ENCODE measurements around the gene ABCD3. TPM values are rescaled to one million over a fixed set of nuclear protein-coding genes. Genes with fewer than 3 reads are reported as not detected.
A peak's percentile ranks its signal among the peaks of the same experiment; 100 is the strongest.

ABCD3 gene
- total RNA-seq, 4 donors from 2014 or later: 37.2 to 88.3 (median 58.1) TPM

GRCh38 chr1:94537254-94537653 is 119.1 kb downstream of the ABCD3 start:
- no peak for TF ChIP-seq POLR2AphosphoS5 (IDR thresholded peaks at IDR 0.05)
- intact Hi-C loops (cut with DNase I; ENCODE audit: low total_unique reads) (no loop called here), in situ Hi-C loops (cut with MboI; ENCODE audit: low pct_ligation_motif_present in 1 of 4, low pct_unique_long_range_greater_than_20kb in 1 of 4, low sequenced_read_pairs in 3 of 4) (loop anchor here in 1 of 4 donors (25.0 kb wide), 1 partner anchor 500 kb away; no protein-coding TSS in a partner anchor)
- Histone ChIP-seq H3K36me3 (peaks cover 0 to 5% (median 2%) of the 10 kb centered on the region in 4 donors), H3K27ac (peak overlapping the region in 1 of 4 donors; percentile 0), H3K4me1 (peaks cover 2 to 15% (median 4%) of the 10 kb centered on the region in 4 donors), H3K4me3 (peak overlapping the region in 1 of 4 donors; percentile 1), H3K9me3 (no peaks in the 10 kb centered on the region), H3K27me3 (no peaks in the 10 kb centered on the region)
- DNase-seq: no peak
- 83% methylated on average over 1 to 6 of the region's 6 CpGs for WGBS, 2 donors (ENCODE audit: low coverage in 1 of 2)

DNA sequence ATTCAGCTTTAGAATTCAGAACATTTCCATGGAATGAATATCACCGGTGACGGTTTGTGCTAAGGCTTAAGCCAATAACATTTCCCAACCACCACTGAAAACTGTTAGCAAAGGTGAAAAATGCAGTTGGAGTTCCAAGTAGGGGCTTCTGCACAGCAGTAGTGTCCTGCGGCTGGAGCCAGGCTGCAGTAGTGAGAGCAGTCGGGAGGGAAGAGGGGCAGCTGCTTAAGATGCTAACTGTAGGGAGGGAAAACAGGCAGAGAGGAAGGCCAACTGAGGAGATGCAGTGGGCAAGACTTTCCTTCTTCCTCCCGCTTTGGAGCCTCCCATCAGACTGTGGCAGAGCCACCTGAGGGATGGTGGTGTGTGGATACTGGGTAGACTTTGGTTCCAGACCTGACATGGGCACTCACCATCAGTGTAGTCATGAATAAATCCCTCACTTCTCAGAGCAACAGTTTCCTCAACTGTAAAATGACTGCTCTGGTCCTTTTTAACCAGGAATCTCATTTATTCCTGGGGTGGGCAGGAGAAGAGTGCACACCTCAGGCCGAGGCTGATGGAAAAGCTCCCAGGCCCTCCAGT is 120.1 kb downstream of the ABCD3 start:
- Histone ChIP-seq H3K36me3 (peaks cover 0 to 5% (median 2%) of the 10 kb centered on the region in 4 donors), H3K27me3 (no peaks in the 10 kb centered on the region), H3K9me3 (no peaks in the 10 kb centered on the region), H3K4me1 (peaks cover 6 to 19% (median 10%) of the 10 kb centered on the region in 4 donors), H3K27ac (peak overlapping the region in 3 of 4 donors; percentile 10 to 27 (median 14)), H3K4me3 (peak overlapping the region in 3 of 4 donors; percentile 1 to 89 (median 2))
- WGBS, 2 donors (ENCODE audit: low coverage in 1 of 2): 70 to 74% methylated on average over 3 to 6 of the region's 6 CpGs
- intact Hi-C loops (cut with DNase I; ENCODE audit: low total_unique reads): no loop called here
- no peak for TF ChIP-seq CTCF (IDR thresholded peaks at IDR 0.05)
- TF ChIP-seq POLR2A (IDR thresholded peaks at IDR 0.05): no peak
- no peak for TF ChIP-seq POLR2AphosphoS5 (IDR thresholded peaks at IDR 0.05)
- TF ChIP-seq EP300 (IDR thresholded peaks at IDR 0.05; ENCODE audit: low read depth): no peak
- in situ Hi-C loops (cut with MboI; ENCODE audit: low pct_ligation_motif_present in 1 of 4, low pct_unique_long_range_greater_than_20kb in 1 of 4, low sequenced_read_pairs in 3 of 4): loop anchor here in 1 of 4 donors (25.0 kb wide), 1 partner anchor 499 kb away; no protein-coding TSS in a partner anchor
- no peak for DNase-seq

- peak overlapping the region in 3 of 4 donors; percentile 10 to 91 (median 85) for H3K27ac ChIP-seq
- in situ Hi-C loops (cut with MboI; ENCODE audit: low pct_ligation_motif_present in 1 of 4, low pct_unique_long_range_greater_than_20kb in 1 of 4, low sequenced_read_pairs in 3 of 4) (loop anchor here in 1 of 4 donors (25.0 kb wide), 1 partner anchor 498 kb away; no protein-coding TSS in a partner anchor), intact Hi-C loops (cut with DNase I; ENCODE audit: low total_unique reads) (no loop called here)
- peak overlapping the region in 2 of 4 donors; percentile 2 to 89 for H3K4me3 ChIP-seq
- no peak for TF ChIP-seq POLR2A (IDR thresholded peaks at IDR 0.05)
- no peak for TF ChIP-seq POLR2AphosphoS5 (IDR thresholded peaks at IDR 0.05)
- TF ChIP-seq EP300 (IDR thresholded peaks at IDR 0.05; ENCODE audit: low read depth): no peak
- no peak for TF ChIP-seq CTCF (IDR thresholded peaks at IDR 0.05)
- H3K36me3 ChIP-seq: peaks cover 0 to 5% (median 2%) of the 10 kb centered on the region in 4 donors
- WGBS, 2 donors (ENCODE audit: low coverage in 1 of 2): 66 to 78% methylated on average over 3 of the region's 3 CpGs
- no peaks in the 10 kb centered on the region for H3K9me3 ChIP-seq
- H3K27me3 ChIP-seq: no peaks in the 10 kb centered on the region
- DNase-seq: no peak
- H3K4me1 ChIP-seq: peaks cover 6 to 17% (median 11%) of the 10 kb centered on the region in 4 donors
Measured at GRCh38 chr1:94539496-94539895, 121.3 kb downstream of the ABCD3 start.

GRCh38 chr1:94540440-94541245 is 122.5 kb downstream of the ABCD3 start:
- Histone ChIP-seq H3K4me3 (peak overlapping the region; percentile 62 to 89 (median 76)), H3K27ac (peak overlapping the region; percentile 85 to 94 (median 90)), H3K36me3 (peaks cover 0 to 5% (median 0%) of the 10 kb centered on the region in 4 donors), H3K9me3 (no peaks in the 10 kb centered on the region), H3K4me1 (peaks cover 6 to 17% (median 11%) of the 10 kb centered on the region in 4 donors), H3K27me3 (no peaks in the 10 kb centered on the region)
- TF ChIP-seq POLR2AphosphoS5 (IDR thresholded peaks at IDR 0.05) (no peak), POLR2A (IDR thresholded peaks at IDR 0.05) (no peak), EP300 (IDR thresholded peaks at IDR 0.05; ENCODE audit: low read depth) (no peak), CTCF (IDR thresholded peaks at IDR 0.05) (no peak)
- in situ Hi-C loops (cut with MboI; ENCODE audit: low pct_ligation_motif_present in 1 of 4, low pct_unique_long_range_greater_than_20kb in 1 of 4, low sequenced_read_pairs in 3 of 4) (loop anchor here in 1 of 4 donors (25.0 kb wide), 1 partner anchor 497 kb away; no protein-coding TSS in a partner anchor), intact Hi-C loops (cut with DNase I; ENCODE audit: low total_unique reads) (loop anchor here (1.0 kb wide), 1 partner anchor 16 kb away; no protein-coding TSS in a partner anchor)
- DNase-seq: no peak
- 45 to 54% methylated on average over 15 to 23 of the region's 23 CpGs for WGBS, 2 donors (ENCODE audit: low coverage in 1 of 2)
